Measurements from ENCODE around the gene TMEM154.

The TMEM154 gene

DNA sequence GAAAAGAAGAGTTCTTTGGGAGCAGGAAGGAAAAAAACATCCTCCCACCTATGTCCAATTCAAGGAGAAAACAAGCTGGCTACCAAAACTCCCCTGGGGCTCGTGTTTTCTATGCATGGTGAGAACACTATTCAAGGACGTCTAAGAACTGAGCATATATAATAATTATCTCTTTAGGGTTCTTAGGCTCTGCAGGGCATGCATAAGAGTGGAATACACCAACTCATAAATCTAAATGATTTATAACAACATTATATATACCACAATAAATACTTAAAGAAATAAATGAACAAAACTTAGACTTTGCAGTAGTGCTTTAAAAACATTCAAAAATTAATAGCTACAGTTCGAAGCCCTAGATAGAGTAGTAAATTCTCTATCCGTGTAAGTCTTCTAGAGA lies 19.5 kb upstream of the TMEM154 start:
- TF ChIP-seq, protein P1, sequence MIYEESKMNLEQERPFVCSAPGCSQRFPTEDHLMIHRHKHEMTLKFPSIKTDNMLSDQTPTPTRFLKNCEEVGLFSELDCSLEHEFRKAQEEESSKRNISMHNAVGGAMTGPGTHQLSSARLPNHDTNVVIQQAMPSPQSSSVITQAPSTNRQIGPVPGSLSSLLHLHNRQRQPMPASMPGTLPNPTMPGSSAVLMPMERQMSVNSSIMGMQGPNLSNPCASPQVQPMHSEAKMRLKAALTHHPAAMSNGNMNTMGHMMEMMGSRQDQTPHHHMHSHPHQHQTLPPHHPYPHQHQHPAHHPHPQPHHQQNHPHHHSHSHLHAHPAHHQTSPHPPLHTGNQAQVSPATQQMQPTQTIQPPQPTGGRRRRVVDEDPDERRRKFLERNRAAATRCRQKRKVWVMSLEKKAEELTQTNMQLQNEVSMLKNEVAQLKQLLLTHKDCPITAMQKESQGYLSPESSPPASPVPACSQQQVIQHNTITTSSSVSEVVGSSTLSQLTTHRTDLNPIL (CRISPR knock-in tag; IDR thresholded peaks at IDR 0.05; ENCODE audit: low read depth) = no peak
- TF ChIP-seq, protein P2, sequence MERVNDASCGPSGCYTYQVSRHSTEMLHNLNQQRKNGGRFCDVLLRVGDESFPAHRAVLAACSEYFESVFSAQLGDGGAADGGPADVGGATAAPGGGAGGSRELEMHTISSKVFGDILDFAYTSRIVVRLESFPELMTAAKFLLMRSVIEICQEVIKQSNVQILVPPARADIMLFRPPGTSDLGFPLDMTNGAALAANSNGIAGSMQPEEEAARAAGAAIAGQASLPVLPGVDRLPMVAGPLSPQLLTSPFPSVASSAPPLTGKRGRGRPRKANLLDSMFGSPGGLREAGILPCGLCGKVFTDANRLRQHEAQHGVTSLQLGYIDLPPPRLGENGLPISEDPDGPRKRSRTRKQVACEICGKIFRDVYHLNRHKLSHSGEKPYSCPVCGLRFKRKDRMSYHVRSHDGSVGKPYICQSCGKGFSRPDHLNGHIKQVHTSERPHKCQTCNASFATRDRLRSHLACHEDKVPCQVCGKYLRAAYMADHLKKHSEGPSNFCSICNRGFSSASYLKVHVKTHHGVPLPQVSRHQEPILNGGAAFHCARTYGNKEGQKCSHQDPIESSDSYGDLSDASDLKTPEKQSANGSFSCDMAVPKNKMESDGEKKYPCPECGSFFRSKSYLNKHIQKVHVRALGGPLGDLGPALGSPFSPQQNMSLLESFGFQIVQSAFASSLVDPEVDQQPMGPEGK (CRISPR knock-in tag; IDR thresholded peaks at IDR 0.05; ENCODE audit: borderline replicate concordance) = no peak
- TF ChIP-seq ZFP3 (CRISPR knock-in tag; IDR thresholded peaks at IDR 0.05) (no peak), RARB (CRISPR knock-in tag; IDR thresholded peaks at IDR 0.05) (no peak), OSR1 (CRISPR knock-in tag; IDR thresholded peaks at IDR 0.05) (no peak), ZNF565 (CRISPR knock-in tag; conservative IDR thresholded peaks at IDR 0.05; ENCODE audit: low read depth) (no peak), ARNTL (CRISPR knock-in tag; IDR thresholded peaks at IDR 0.05; ENCODE audit: borderline replicate concordance, low read depth) (no peak), TOX (CRISPR knock-in tag; IDR thresholded peaks at IDR 0.05; ENCODE audit: borderline replicate concordance) (no peak), SNAI2 (CRISPR knock-in tag; IDR thresholded peaks at IDR 0.05) (no peak), GLIS3 (CRISPR knock-in tag; IDR thresholded peaks at IDR 0.05) (no peak), ZNF8 (CRISPR knock-in tag; IDR thresholded peaks at IDR 0.05) (no peak), ESRRG (CRISPR knock-in tag; IDR thresholded peaks at IDR 0.05) (no peak), ZNF70 (CRISPR knock-in tag; IDR thresholded peaks at IDR 0.05) (no peak), ZFP30 (CRISPR knock-in tag; IDR thresholded peaks at IDR 0.05) (no peak), TSHZ2 (CRISPR knock-in tag; IDR thresholded peaks at IDR 0.05) (no peak), BACH2 (CRISPR knock-in tag; IDR thresholded peaks at IDR 0.05; ENCODE audit: borderline replicate concordance) (no peak), ISL1 (CRISPR knock-in tag; IDR thresholded peaks at IDR 0.05) (no peak)
- TF ChIP-seq, protein P3, sequence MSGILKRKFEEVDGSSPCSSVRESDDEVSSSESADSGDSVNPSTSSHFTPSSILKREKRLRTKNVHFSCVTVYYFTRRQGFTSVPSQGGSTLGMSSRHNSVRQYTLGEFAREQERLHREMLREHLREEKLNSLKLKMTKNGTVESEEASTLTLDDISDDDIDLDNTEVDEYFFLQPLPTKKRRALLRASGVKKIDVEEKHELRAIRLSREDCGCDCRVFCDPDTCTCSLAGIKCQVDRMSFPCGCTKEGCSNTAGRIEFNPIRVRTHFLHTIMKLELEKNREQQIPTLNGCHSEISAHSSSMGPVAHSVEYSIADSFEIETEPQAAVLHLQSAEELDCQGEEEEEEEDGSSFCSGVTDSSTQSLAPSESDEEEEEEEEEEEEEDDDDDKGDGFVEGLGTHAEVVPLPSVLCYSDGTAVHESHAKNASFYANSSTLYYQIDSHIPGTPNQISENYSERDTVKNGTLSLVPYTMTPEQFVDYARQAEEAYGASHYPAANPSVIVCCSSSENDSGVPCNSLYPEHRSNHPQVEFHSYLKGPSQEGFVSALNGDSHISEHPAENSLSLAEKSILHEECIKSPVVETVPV (CRISPR knock-in tag; IDR thresholded peaks at IDR 0.05) = no peak
- no peak for ATAC-seq

GRCh38 chr4:152698089-152698499 lies 18.3 kb upstream of the TMEM154 start:
- no peak for ATAC-seq
- TF ChIP-seq, protein P3 (CRISPR knock-in tag; IDR thresholded peaks at IDR 0.05) = no peak
- TF ChIP-seq GLIS3 (CRISPR knock-in tag; IDR thresholded peaks at IDR 0.05) (no peak), OSR1 (CRISPR knock-in tag; IDR thresholded peaks at IDR 0.05) (no peak), ARNTL (CRISPR knock-in tag; IDR thresholded peaks at IDR 0.05; ENCODE audit: borderline replicate concordance, low read depth) (no peak), TSHZ2 (CRISPR knock-in tag; IDR thresholded peaks at IDR 0.05) (no peak), ZNF8 (CRISPR knock-in tag; IDR thresholded peaks at IDR 0.05) (no peak), ZC3H10 (CRISPR knock-in tag; IDR thresholded peaks at IDR 0.05) (no peak), ZFP30 (CRISPR knock-in tag; IDR thresholded peaks at IDR 0.05) (no peak), ZNF70 (CRISPR knock-in tag; IDR thresholded peaks at IDR 0.05) (no peak)
- TF ChIP-seq, protein P1 (CRISPR knock-in tag; IDR thresholded peaks at IDR 0.05; ENCODE audit: low read depth) = no peak
